Measurements from ENCODE around the gene ROCK2. TPM values are rescaled to one million over a fixed set of nuclear protein-coding genes. Genes with fewer than 3 reads are reported as not detected.

Gene ROCK2
- total RNA-seq, 1 experiment from 2014 or later, result 21.9 TPM

DNA sequence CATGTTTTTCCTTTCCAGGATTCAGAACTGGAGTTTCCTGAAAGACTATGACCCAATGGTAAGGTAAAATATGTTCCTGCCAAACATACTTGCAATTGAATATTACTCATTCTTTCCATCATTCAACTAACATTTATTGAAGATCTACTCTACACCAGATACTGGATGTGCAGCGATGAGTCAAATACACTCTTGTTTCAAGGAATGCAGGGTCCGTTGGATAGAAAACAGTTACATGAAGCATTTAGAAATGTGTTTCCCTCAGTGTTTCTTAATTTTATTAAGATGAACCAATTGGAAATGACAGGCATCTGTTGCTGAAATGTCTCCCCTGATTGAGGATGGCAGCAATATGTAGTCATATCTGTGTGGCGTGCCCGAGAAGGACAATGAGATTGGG lies 203.9 kb downstream of the ROCK2 start:
- in situ Hi-C loops (cut with HindIII; ENCODE audit: low pct_unique_long_range_greater_than_20kb, low sequenced_read_pairs), result no loop called here
- DNase-seq (ENCODE audit: low read depth, low spot score), result no peak

DNA sequence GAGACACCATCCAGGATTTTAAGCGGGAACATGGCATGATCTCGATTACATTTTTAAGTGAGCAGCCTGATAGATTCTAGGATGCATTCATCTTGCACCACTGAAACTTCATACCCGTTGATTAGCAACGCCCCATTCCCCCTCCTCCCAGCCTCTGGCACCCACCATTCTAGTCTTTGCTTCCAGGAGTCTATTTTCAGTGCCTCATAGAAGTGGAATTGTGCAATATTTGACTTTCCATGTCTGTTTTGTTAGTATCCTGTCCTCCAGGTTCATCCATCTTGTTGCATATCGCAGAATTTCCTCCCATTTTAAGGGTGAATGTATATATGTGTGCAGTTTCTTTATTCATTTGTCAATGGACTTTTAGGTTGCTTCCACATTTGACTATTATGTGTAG lies 210.1 kb downstream of the ROCK2 start:
- DNase-seq (ENCODE audit: low read depth, low spot score), result no peak
- in situ Hi-C loops (cut with HindIII; ENCODE audit: low pct_unique_long_range_greater_than_20kb, low sequenced_read_pairs), result no loop called here

GRCh38 chr2:11133936-11134320 lies 210.5 kb downstream of the ROCK2 start:
- in situ Hi-C loops (cut with HindIII; ENCODE audit: low pct_unique_long_range_greater_than_20kb, low sequenced_read_pairs), result no loop called here

GRCh38 chr2:11133238-11133935 lies 211.0 kb downstream of the ROCK2 start:
- in situ Hi-C loops (cut with HindIII; ENCODE audit: low pct_unique_long_range_greater_than_20kb, low sequenced_read_pairs), result no loop called here
- DNase-seq (ENCODE audit: low read depth, low spot score), result no peak

More at GRCh38 chr2:11133936-11134320, 210.5 kb downstream of the ROCK2 start:
- no peak for DNase-seq (ENCODE audit: low read depth, low spot score)

- in situ Hi-C loops (cut with HindIII; ENCODE audit: low pct_unique_long_range_greater_than_20kb, low sequenced_read_pairs), result no loop called here
- no peak for DNase-seq (ENCODE audit: low read depth, low spot score)
Observed at GRCh38 chr2:11132036-11132671, 212.3 kb downstream of the ROCK2 start.

- no peak for DNase-seq (ENCODE audit: low read depth, low spot score)
- in situ Hi-C loops (cut with HindIII; ENCODE audit: low pct_unique_long_range_greater_than_20kb, low sequenced_read_pairs), result no loop called here
Observed at GRCh38 chr2:11131166-11131920, 213.1 kb downstream of the ROCK2 start.

Small RNA genes within 50 kb of the gene (small RNA-seq; reads per million reads assigned to genes)
- 0 reads per million in 2 experiments for gene RNU6-1081P

Other genes starting within 250 kb of the ROCK2 start
- 55.0 and 55.4 TPM in 2 replicates for gene SLC66A3, start 189.2 kb downstream of the ROCK2 start, total RNA-seq (2014; rRNA removed; shearing (Covaris generic))
- gene E2F6, start 121.5 kb upstream of the ROCK2 start, total RNA-seq (2014; rRNA removed; shearing (Covaris generic)), result 41.8 and 44.4 TPM in 2 replicates
- 57.6 and 72.2 TPM in 2 replicates for gene GREB1, start 189.4 kb upstream of the ROCK2 start, total RNA-seq (2014; rRNA removed; shearing (Covaris generic))

Data from SK-MEL-5 (cell line).